GM10266 (cell line): ENCODE results near the gene PTPRN2.

Source experiments
- DNase-seq: peaks from one replicate; pipeline ENCODE4 v3.0.0; 2012; ENCODE audit errors: extremely low spot score
- CTCF ChIP-seq: IDR thresholded peaks from 2 replicates; pipeline ENCODE4 v1.5.1; 2012; ENCODE audit warnings: mild to moderate bottlenecking, low read depth; ENCODE audit not compliant: control insufficient read depth, insufficient read depth; ENCODE audit errors: missing control alignments

PTPRN2 gene

GRCh38 chr7:158054081-158054480 lies 533.5 kb downstream of the PTPRN2 start:
- no peak for TF ChIP-seq CTCF
- DNase-seq: no peak

GRCh38 chr7:158053183-158053915 lies 534.3 kb downstream of the PTPRN2 start:
- TF ChIP-seq CTCF: no peak
- no peak for DNase-seq

- TF ChIP-seq CTCF: no peak
- DNase-seq: no peak
These were observed 535.1 kb downstream of the PTPRN2 start for GRCh38 chr7:158052381-158053060.

- TF ChIP-seq CTCF: no peak
- no peak for DNase-seq
These were observed 535.8 kb downstream of the PTPRN2 start for GRCh38 chr7:158051776-158052175.

GRCh38 chr7:158050978-158051651 lies 536.5 kb downstream of the PTPRN2 start:
- no peak for TF ChIP-seq CTCF
- DNase-seq: no peak

GRCh38 chr7:158050441-158050977 lies 537.1 kb downstream of the PTPRN2 start:
- TF ChIP-seq CTCF: no peak

More at GRCh38 chr7:158050441-158050977, 537.1 kb downstream of the PTPRN2 start:
- DNase-seq: no peak
